ENCODE measurements around the gene QPRT.
A peak's percentile ranks its signal among the peaks of the same experiment; 100 is the strongest.
"Not testable (repeated sequence)": the region's sequence is repeated elsewhere in the genome, so short reads cannot be mapped to it uniquely, and the experiment has no call there.

Gene QPRT

DNA sequence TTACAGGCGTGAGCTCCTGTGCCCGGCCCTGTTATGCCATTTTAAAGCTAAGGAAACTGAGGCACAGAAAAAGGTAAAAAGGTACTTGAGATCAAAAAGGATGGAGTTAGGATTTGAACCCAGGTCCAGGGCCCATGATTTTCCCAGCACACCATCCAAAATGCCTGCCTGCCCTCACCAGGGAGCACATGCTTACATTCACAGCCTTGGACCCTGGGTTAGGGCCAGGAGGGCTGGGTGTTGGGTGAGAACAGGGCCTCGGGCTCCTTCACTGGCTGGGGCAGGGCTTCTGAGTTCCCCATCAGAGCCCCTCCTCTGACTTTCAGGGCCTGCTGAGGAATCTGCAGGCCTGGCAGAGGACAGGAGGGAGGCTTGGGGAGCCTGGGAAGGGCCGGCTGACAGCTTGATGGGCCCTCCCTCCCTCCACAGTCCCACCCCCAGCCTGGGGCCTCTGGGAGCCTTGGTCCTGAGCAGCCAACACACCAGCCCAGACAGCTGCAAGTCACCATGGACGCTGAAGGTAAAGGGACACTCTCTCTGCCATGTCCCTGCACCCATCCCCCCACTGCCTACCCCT lies at the start of gene QPRT:
QPRT (plus strand) TSS at position 490 of the 577 bp plus-strand sequence; CDS start at position 508, 18 bp downstream.
- Histone ChIP-seq H3K27ac (ENCODE audit: low read depth, low read length) (peak within 1 kb of the TSS; percentile 68), H3K9ac (ENCODE audit: low read length) (no peak within 1 kb of the TSS), H3K4me3 (ENCODE audit: low read depth in 1 of 2, low read length in 2 of 2) (peak within 1 kb of the TSS; percentile 54 to 58), H3K9me3 (ENCODE audit: low read length) (no peaks in the 10 kb centered on the region), H3K4me1 (ENCODE audit: insufficient read depth, low read length) (peaks cover 14% of the 10 kb centered on the region), H3K27me3 (ENCODE audit: control insufficient read depth in 1 of 2, insufficient read depth in 2 of 2, low read length in 2 of 2) (no peaks in the 10 kb centered on the region), H3K36me3 (ENCODE audit: insufficient read depth, low read length) (no peaks in the 10 kb centered on the region)

GRCh38 chr16:29629318-29629717 lies 49.7 kb upstream of the QPRT start:
- not testable (repeated sequence) for H3K9me3 ChIP-seq (ENCODE audit: low read length); H3K27me3 ChIP-seq (ENCODE audit: control insufficient read depth in 1 of 2, insufficient read depth in 2 of 2, low read length in 2 of 2); H3K27ac ChIP-seq (ENCODE audit: low read depth, low read length); H3K4me1 ChIP-seq (ENCODE audit: insufficient read depth, low read length); H3K4me3 ChIP-seq (ENCODE audit: low read depth in 1 of 2, low read length in 2 of 2); H3K9ac ChIP-seq (ENCODE audit: low read length); H3K36me3 ChIP-seq (ENCODE audit: insufficient read depth, low read length)

DNA sequence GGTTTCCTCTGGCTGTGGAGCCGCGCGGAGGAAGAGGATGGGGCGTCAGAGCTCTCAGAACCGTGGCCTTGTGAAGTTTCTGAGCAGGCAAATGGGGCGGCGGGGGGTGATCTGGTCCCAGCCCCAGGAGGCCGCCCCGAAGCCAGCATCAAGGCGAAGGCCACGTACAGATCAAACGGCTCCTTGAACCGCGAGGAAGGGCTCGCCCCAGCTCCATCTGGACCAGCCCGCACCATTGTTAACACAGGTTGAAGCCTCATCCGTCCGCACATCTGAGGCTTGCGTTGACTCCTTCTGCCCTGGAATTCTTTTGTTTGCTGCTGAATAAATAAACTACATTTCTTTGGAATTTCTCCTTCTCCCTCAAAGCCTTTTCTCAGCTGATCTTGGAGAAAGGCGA lies 47.3 kb upstream of the QPRT start:
- H3K27me3 ChIP-seq (ENCODE audit: control insufficient read depth in 1 of 2, insufficient read depth in 2 of 2, low read length in 2 of 2); H3K9ac ChIP-seq (ENCODE audit: low read length); H3K4me1 ChIP-seq (ENCODE audit: insufficient read depth, low read length); H3K9me3 ChIP-seq (ENCODE audit: low read length); H3K27ac ChIP-seq (ENCODE audit: low read depth, low read length); H3K4me3 ChIP-seq (ENCODE audit: low read depth in 1 of 2, low read length in 2 of 2); H3K36me3 ChIP-seq (ENCODE audit: insufficient read depth, low read length): not testable (repeated sequence)

- H3K27me3 ChIP-seq (ENCODE audit: control insufficient read depth in 1 of 2, insufficient read depth in 2 of 2, low read length in 2 of 2); H3K4me3 ChIP-seq (ENCODE audit: low read depth in 1 of 2, low read length in 2 of 2); H3K36me3 ChIP-seq (ENCODE audit: insufficient read depth, low read length); H3K4me1 ChIP-seq (ENCODE audit: insufficient read depth, low read length); H3K9ac ChIP-seq (ENCODE audit: low read length); H3K27ac ChIP-seq (ENCODE audit: low read depth, low read length); H3K9me3 ChIP-seq (ENCODE audit: low read length): not testable (repeated sequence)
These were observed 43.1 kb upstream of the QPRT start for GRCh38 chr16:29635902-29636301.

GRCh38 chr16:29636368-29636767 lies 42.6 kb upstream of the QPRT start:
- H3K9ac ChIP-seq (ENCODE audit: low read length); H3K9me3 ChIP-seq (ENCODE audit: low read length); H3K27ac ChIP-seq (ENCODE audit: low read depth, low read length); H3K4me3 ChIP-seq (ENCODE audit: low read depth in 1 of 2, low read length in 2 of 2); H3K27me3 ChIP-seq (ENCODE audit: control insufficient read depth in 1 of 2, insufficient read depth in 2 of 2, low read length in 2 of 2); H3K36me3 ChIP-seq (ENCODE audit: insufficient read depth, low read length); H3K4me1 ChIP-seq (ENCODE audit: insufficient read depth, low read length): not testable (repeated sequence)

DNA sequence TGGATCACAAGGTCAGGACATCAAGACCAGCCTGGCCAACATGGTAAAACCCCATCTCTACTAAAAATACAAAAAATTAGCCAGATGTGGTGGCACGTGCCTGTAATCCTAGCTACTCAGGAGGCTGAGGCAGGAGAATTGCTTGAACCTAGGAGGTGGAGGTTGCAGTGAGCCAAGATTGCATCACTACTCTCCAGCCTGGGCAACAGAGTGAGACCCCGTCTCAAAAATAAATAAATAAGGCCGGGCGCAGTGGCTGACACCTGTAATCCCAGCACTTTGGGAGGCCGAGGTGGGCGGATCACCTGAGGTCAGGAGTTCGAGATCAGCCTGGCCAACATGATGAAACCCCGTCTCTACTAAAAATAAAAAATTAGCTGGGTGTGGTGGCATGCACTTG lies 40.2 kb upstream of the QPRT start:
- H3K9me3 ChIP-seq (ENCODE audit: low read length); H3K27me3 ChIP-seq (ENCODE audit: control insufficient read depth in 1 of 2, insufficient read depth in 2 of 2, low read length in 2 of 2); H3K9ac ChIP-seq (ENCODE audit: low read length); H3K27ac ChIP-seq (ENCODE audit: low read depth, low read length); H3K4me1 ChIP-seq (ENCODE audit: insufficient read depth, low read length); H3K4me3 ChIP-seq (ENCODE audit: low read depth in 1 of 2, low read length in 2 of 2); H3K36me3 ChIP-seq (ENCODE audit: insufficient read depth, low read length): not testable (repeated sequence)

- Histone ChIP-seq H3K27ac (ENCODE audit: low read depth, low read length) (no peak overlapping the region), H3K4me1 (ENCODE audit: insufficient read depth, low read length) (no peaks in the 10 kb centered on the region), H3K9ac (ENCODE audit: low read length) (no peak overlapping the region), H3K36me3 (ENCODE audit: insufficient read depth, low read length) (no peaks in the 10 kb centered on the region), H3K4me3 (ENCODE audit: low read depth in 1 of 2, low read length in 2 of 2) (no peak overlapping the region), H3K9me3 (ENCODE audit: low read length) (no peaks in the 10 kb centered on the region), H3K27me3 (ENCODE audit: control insufficient read depth in 1 of 2, insufficient read depth in 2 of 2, low read length in 2 of 2) (no peaks in the 10 kb centered on the region)
These were observed 37.4 kb upstream of the QPRT start for GRCh38 chr16:29641561-29641960.

- Histone ChIP-seq H3K36me3 (ENCODE audit: insufficient read depth, low read length) (no peaks in the 10 kb centered on the region), H3K4me1 (ENCODE audit: insufficient read depth, low read length) (no peaks in the 10 kb centered on the region), H3K27me3 (ENCODE audit: control insufficient read depth in 1 of 2, insufficient read depth in 2 of 2, low read length in 2 of 2) (no peaks in the 10 kb centered on the region), H3K9me3 (ENCODE audit: low read length) (no peaks in the 10 kb centered on the region), H3K9ac (ENCODE audit: low read length) (no peak overlapping the region), H3K27ac (ENCODE audit: low read depth, low read length) (no peak overlapping the region), H3K4me3 (ENCODE audit: low read depth in 1 of 2, low read length in 2 of 2) (no peak overlapping the region)
These were observed 35.4 kb upstream of the QPRT start for GRCh38 chr16:29643596-29643995.

GRCh38 chr16:29644338-29644857 lies 34.6 kb upstream of the QPRT start:
- no peak overlapping the region for H3K4me3 ChIP-seq (ENCODE audit: low read depth in 1 of 2, low read length in 2 of 2)
- H3K9me3 ChIP-seq (ENCODE audit: low read length): no peaks in the 10 kb centered on the region
- no peak overlapping the region for H3K9ac ChIP-seq (ENCODE audit: low read length)
- no peaks in the 10 kb centered on the region for H3K36me3 ChIP-seq (ENCODE audit: insufficient read depth, low read length)
- H3K27ac ChIP-seq (ENCODE audit: low read depth, low read length): no peak overlapping the region
- no peaks in the 10 kb centered on the region for H3K4me1 ChIP-seq (ENCODE audit: insufficient read depth, low read length)
- no peaks in the 10 kb centered on the region for H3K27me3 ChIP-seq (ENCODE audit: control insufficient read depth in 1 of 2, insufficient read depth in 2 of 2, low read length in 2 of 2)

- no peaks in the 10 kb centered on the region for H3K4me1 ChIP-seq (ENCODE audit: insufficient read depth, low read length)
- no peaks in the 10 kb centered on the region for H3K36me3 ChIP-seq (ENCODE audit: insufficient read depth, low read length)
- no peaks in the 10 kb centered on the region for H3K27me3 ChIP-seq (ENCODE audit: control insufficient read depth in 1 of 2, insufficient read depth in 2 of 2, low read length in 2 of 2)
- H3K9ac ChIP-seq (ENCODE audit: low read length): no peak overlapping the region
- H3K27ac ChIP-seq (ENCODE audit: low read depth, low read length): no peak overlapping the region
- H3K4me3 ChIP-seq (ENCODE audit: low read depth in 1 of 2, low read length in 2 of 2): no peak overlapping the region
- no peaks in the 10 kb centered on the region for H3K9me3 ChIP-seq (ENCODE audit: low read length)
These were observed 33.8 kb upstream of the QPRT start for GRCh38 chr16:29644973-29645693.

GRCh38 chr16:29645694-29646187 lies 33.2 kb upstream of the QPRT start:
- Histone ChIP-seq H3K4me1 (ENCODE audit: insufficient read depth, low read length) (no peaks in the 10 kb centered on the region), H3K27ac (ENCODE audit: low read depth, low read length) (no peak overlapping the region), H3K36me3 (ENCODE audit: insufficient read depth, low read length) (no peaks in the 10 kb centered on the region), H3K9me3 (ENCODE audit: low read length) (no peaks in the 10 kb centered on the region), H3K4me3 (ENCODE audit: low read depth in 1 of 2, low read length in 2 of 2) (no peak overlapping the region), H3K27me3 (ENCODE audit: control insufficient read depth in 1 of 2, insufficient read depth in 2 of 2, low read length in 2 of 2) (no peaks in the 10 kb centered on the region), H3K9ac (ENCODE audit: low read length) (no peak overlapping the region)

- Histone ChIP-seq H3K4me3 (ENCODE audit: low read depth in 1 of 2, low read length in 2 of 2) (no peak overlapping the region), H3K27ac (ENCODE audit: low read depth, low read length) (no peak overlapping the region), H3K36me3 (ENCODE audit: insufficient read depth, low read length) (no peaks in the 10 kb centered on the region), H3K9ac (ENCODE audit: low read length) (no peak overlapping the region), H3K4me1 (ENCODE audit: insufficient read depth, low read length) (no peaks in the 10 kb centered on the region), H3K27me3 (ENCODE audit: control insufficient read depth in 1 of 2, insufficient read depth in 2 of 2, low read length in 2 of 2) (no peaks in the 10 kb centered on the region), H3K9me3 (ENCODE audit: low read length) (no peaks in the 10 kb centered on the region)
These were observed 32.0 kb upstream of the QPRT start for GRCh38 chr16:29646947-29647346.

Data from muscle layer of colon (tissue), 2 donors.